Measurements from ENCODE around the gene FOXC1. TPM values are rescaled to one million over a fixed set of nuclear protein-coding genes. Genes with fewer than 3 reads are reported as not detected.
A peak's percentile ranks its signal among the peaks of the same experiment; 100 is the strongest.

FOXC1 gene
- total RNA-seq, 1 experiment from 2014 or later = not detected

GRCh38 chr6:1635305-1636010 lies 25.7 kb downstream of the FOXC1 start:
- Histone ChIP-seq H3K9me3 (ENCODE audit: control insufficient read depth, low read depth, low read length) (no peaks in the 10 kb centered on the region), H3K18ac (ENCODE audit: insufficient read length, low read depth, low read length) (no peak overlapping the region), H3K23ac (ENCODE audit: insufficient read length, low read depth, low read length) (no peak overlapping the region), H2BK5ac (ENCODE audit: insufficient read length, low read length) (no peak overlapping the region), H3K23me2 (ENCODE audit: insufficient read length, low read depth, low read length, poor library complexity, severe bottlenecking) (no peaks in the 10 kb centered on the region), H3K56ac (ENCODE audit: insufficient read length, low read depth, low read length) (no peak overlapping the region), H3K4ac (ENCODE audit: low read depth, low read length) (no peak overlapping the region), H2AK5ac (ENCODE audit: insufficient read length, low read length) (no peak overlapping the region), H4K91ac (ENCODE audit: insufficient read length, low read depth, low read length) (no peak overlapping the region), H2BK15ac (ENCODE audit: low read depth, low read length) (no peak overlapping the region), H2BK20ac (ENCODE audit: low read depth, low read length, poor library complexity, severe bottlenecking) (no peak overlapping the region), H3K79me2 (ENCODE audit: insufficient read depth, low read length) (no peaks in the 10 kb centered on the region), H3K27me3 (ENCODE audit: insufficient read depth, low read length) (no peaks in the 10 kb centered on the region), H4K5ac (ENCODE audit: insufficient read length, low read depth, low read length) (no peak overlapping the region), H3K14ac (ENCODE audit: insufficient read depth, low read length) (no peak overlapping the region; the same call in 1 of the 2 replicates), H4K8ac (replicated peaks; ENCODE audit: insufficient read length, low read depth, low read length) (no peak overlapping the region), H3K4me1 (ENCODE audit: insufficient read depth, low read length) (no peaks in the 10 kb centered on the region), H3K4me2 (ENCODE audit: insufficient read depth, insufficient read length, low read length) (no peak overlapping the region), H2AFZ (ENCODE audit: low read length) (no peak overlapping the region), H3K27ac (ENCODE audit: insufficient read length, low read depth, low read length) (no peak overlapping the region), H2BK12ac (ENCODE audit: insufficient read length, low read depth, low read length) (no peak overlapping the region), H4K20me1 (ENCODE audit: control insufficient read depth, insufficient read depth, insufficient read length) (no peaks in the 10 kb centered on the region), H3K79me1 (ENCODE audit: insufficient read depth, low read depth, low read length, poor library complexity, severe bottlenecking) (no peaks in the 10 kb centered on the region), H3K9ac (ENCODE audit: extremely low read depth, insufficient read length, low read length) (no peak overlapping the region), H3T11ph (ENCODE audit: low read length) (no peak overlapping the region), H2BK120ac (ENCODE audit: low read depth, low read length, poor library complexity, severe bottlenecking) (no peak overlapping the region)
- Mint-ChIP-seq H3K4me3 (no peak overlapping the region), H3K4me1 (no peaks in the 10 kb centered on the region), H3K27ac (peak overlapping the region in 1 of 3 experiments; percentile 23; a peak in 1 of 7 replicates), H3K36me3 (ENCODE audit: insufficient read depth in 1 of 3, low read depth in 3 of 3) (no peaks in the 10 kb centered on the region), H3K9me3 (no peaks in the 10 kb centered on the region), H3K27me3 (ENCODE audit: low read depth) (peaks cover 53% of the 10 kb centered on the region)
- TF ChIP-seq, protein P1, sequence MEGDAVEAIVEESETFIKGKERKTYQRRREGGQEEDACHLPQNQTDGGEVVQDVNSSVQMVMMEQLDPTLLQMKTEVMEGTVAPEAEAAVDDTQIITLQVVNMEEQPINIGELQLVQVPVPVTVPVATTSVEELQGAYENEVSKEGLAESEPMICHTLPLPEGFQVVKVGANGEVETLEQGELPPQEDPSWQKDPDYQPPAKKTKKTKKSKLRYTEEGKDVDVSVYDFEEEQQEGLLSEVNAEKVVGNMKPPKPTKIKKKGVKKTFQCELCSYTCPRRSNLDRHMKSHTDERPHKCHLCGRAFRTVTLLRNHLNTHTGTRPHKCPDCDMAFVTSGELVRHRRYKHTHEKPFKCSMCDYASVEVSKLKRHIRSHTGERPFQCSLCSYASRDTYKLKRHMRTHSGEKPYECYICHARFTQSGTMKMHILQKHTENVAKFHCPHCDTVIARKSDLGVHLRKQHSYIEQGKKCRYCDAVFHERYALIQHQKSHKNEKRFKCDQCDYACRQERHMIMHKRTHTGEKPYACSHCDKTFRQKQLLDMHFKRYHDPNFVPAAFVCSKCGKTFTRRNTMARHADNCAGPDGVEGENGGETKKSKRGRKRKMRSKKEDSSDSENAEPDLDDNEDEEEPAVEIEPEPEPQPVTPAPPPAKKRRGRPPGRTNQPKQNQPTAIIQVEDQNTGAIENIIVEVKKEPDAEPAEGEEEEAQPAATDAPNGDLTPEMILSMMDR (conservative IDR thresholded peaks at IDR 0.05) = no peak
- DNase-seq = no peak
- no CpG with 5 or more reads among the region's 23 CpGs for WGBS (ENCODE audit: extremely low coverage, insufficient read length, low lambda C conversion rate)

Data from H9 (cell line).